Panc1 (cell line): ENCODE data around the gene OPTN. TPM values are rescaled to one million over a fixed set of nuclear protein-coding genes. Genes with fewer than 3 reads are reported as not detected.

Source experiments
- ATAC-seq: fragments of 200-7000 bp; cut with Tn5 transposase; 2 replicates; pipeline ENCODE4 v1.9.1; 2020; ENCODE audit warnings: mild to moderate bottlenecking, moderate library complexity
- BruUV-seq: library from RNA; stranded (reverse); fragments of 400-500 nt; replicated peaks from 2 replicates; lab custom pipeline; 2021; lab: Mats Ljungman, UMichigan
- CTCF ChIA-PET: fragments of 300-600 bp; sonication (Branson Sonifier 250); formaldehyde crosslinking; loops from one replicate; lab custom pipeline; 2022; ENCODE audit warnings: antibody characterized with exemption; lab: Charles Lee
- POLR2A ChIA-PET: fragments of 300-600 bp; sonication (Branson Sonifier 250); formaldehyde crosslinking; loops from one replicate; lab custom pipeline; 2022; ENCODE audit warnings: antibody characterized with exemption; lab: Charles Lee
- DNase-seq: peaks from one replicate; pipeline ENCODE4 v3.0.0-alpha.2; 2010; ENCODE audit warnings: low read depth, low spot score
- H3K27ac ChIP-seq: 2 replicates; pipeline ENCODE4 v1.5.1; 2011; ENCODE audit warnings: mild to moderate bottlenecking, low read length, inconsistent platforms
- H3K27me3 ChIP-seq: fragments of 200-500 bp; sonication (Bioruptor generic); 2 replicates; pipeline ENCODE4 v1.6.0; 2014; ENCODE audit warnings: low read length, inconsistent platforms; ENCODE audit not compliant: control insufficient read depth, insufficient read depth
- H3K36me3 ChIP-seq: fragments of 200-500 bp; sonication (Bioruptor generic); 2 replicates; pipeline ENCODE4 v1.5.1; 2014; ENCODE audit warnings: inconsistent platforms, mild to moderate bottlenecking, low read length, moderate library complexity; ENCODE audit not compliant: control insufficient read depth, insufficient read depth
- H3K4me1 ChIP-seq: 2 replicates; pipeline ENCODE4 v1.5.1; 2011; ENCODE audit warnings: inconsistent platforms, mild to moderate bottlenecking, low read length, moderate library complexity; ENCODE audit not compliant: control insufficient read depth, insufficient read depth
- H3K4me3 ChIP-seq, 2 experiments: 2 replicates each; pipeline ENCODE4 v1.5.1; 2011 to 2012; ENCODE audit warnings: low read depth in 2 of 2, low read length in 2 of 2, mild to moderate bottlenecking in 2 of 2, inconsistent platforms in 1 of 2, moderate library complexity in 1 of 2
- H3K9me3 ChIP-seq: fragments of 200-500 bp; sonication (Bioruptor generic); 2 replicates; pipeline ENCODE4 v1.5.1; 2014; ENCODE audit warnings: low read depth, mild to moderate bottlenecking, inconsistent platforms, low read length, moderate library complexity; ENCODE audit not compliant: control insufficient read depth, insufficient read depth
- CTCF ChIP-seq: fragments of 450-650 bp; IDR thresholded peaks from 2 replicates; pipeline ENCODE4 v1.5.1; 2017; ENCODE audit warnings: mild to moderate bottlenecking
- POLR2AphosphoS5 ChIP-seq: IDR thresholded peaks from 2 replicates; pipeline ENCODE4 v1.6.1; 2012; ENCODE audit warnings: mild to moderate bottlenecking, low read depth, low read length, moderate library complexity
- REST ChIP-seq, 2 experiments: IDR thresholded peaks; 2 replicates each; pipeline ENCODE4 v1.6.1; 2011 to 2012; ENCODE audit warnings: low read depth in 2 of 2, control low read depth in 1 of 2, low read length in 1 of 2, mild to moderate bottlenecking in 1 of 2, moderate library complexity in 1 of 2; ENCODE audit not compliant: insufficient read depth in 1 of 2
- SIN3A ChIP-seq: IDR thresholded peaks from 2 replicates; pipeline ENCODE4 v1.6.1; 2012; ENCODE audit warnings: low read depth, mild to moderate bottlenecking, low read length, moderate library complexity, borderline replicate concordance; ENCODE audit not compliant: insufficient read depth
- TCF7L2 ChIP-seq: IDR thresholded peaks from 2 replicates; pipeline ENCODE4 v1.6.1; 2011; ENCODE audit warnings: mild to moderate bottlenecking, low read depth, low read length, inconsistent platforms
- in situ Hi-C: cut with HindIII; loops from 2 replicates; pipeline ENCODE4 v1.10.0; 2016; ENCODE audit warnings: low sequenced_read_pairs, low pct_unique_long_range_greater_than_20kb
- intact Hi-C: fragments of 100-400 bp; cut with micrococcal nuclease; formaldehyde crosslinking; loops from one replicate; pipeline ENCODE4 v1.10.0; 2022; ENCODE audit not compliant: unreplicated experiment
- total RNA-seq: library from RNA; stranded (reverse); gene quantifications from one replicate; pipeline ENCODE4 v1.2.1, GENCODE V29; 2021; ENCODE audit not compliant: unreplicated experiment

Gene OPTN
- total RNA-seq, 1 experiment from 2014 or later: 66.8 TPM

- ChIA-PET CTCF (no interaction called here), POLR2A (no interaction called here)
- Histone ChIP-seq H3K4me1 (peaks cover 7% of the 10 kb centered on the region), H3K4me3 (peak overlapping the region; percentile 24 to 40), H3K27ac (peak overlapping the region; percentile 68), H3K9me3 (no peaks in the 10 kb centered on the region), H3K36me3 (no peaks in the 10 kb centered on the region), H3K27me3 (no peaks in the 10 kb centered on the region)
- no peak for TF ChIP-seq CTCF
- TF ChIP-seq REST (IDR thresholded peaks at IDR 0.05; ENCODE audit: insufficient read depth in 1 of 2, low read depth in 2 of 2, low read length in 1 of 2): no peak
- in situ Hi-C loops: no loop called here
- intact Hi-C loops: no loop called here
- DNase-seq (no peak), ATAC-seq (no peak)
- BruUV-seq: no TSS peak
These were observed 2.2 kb downstream of the OPTN start for GRCh38 chr10:13102002-13102794.

- Histone ChIP-seq H3K27ac (no peak overlapping the region), H3K9me3 (no peaks in the 10 kb centered on the region), H3K4me3 (no peak overlapping the region), H3K4me1 (peaks cover 7% of the 10 kb centered on the region), H3K36me3 (no peaks in the 10 kb centered on the region), H3K27me3 (no peaks in the 10 kb centered on the region)
- intact Hi-C loops (no loop called here), in situ Hi-C loops (no loop called here)
- ATAC-seq (no peak), DNase-seq (no peak)
- TF ChIP-seq CTCF (no peak), POLR2AphosphoS5 (no peak), TCF7L2 (no peak), REST (IDR thresholded peaks at IDR 0.05; ENCODE audit: insufficient read depth in 1 of 2, low read depth in 2 of 2, low read length in 1 of 2) (no peak), SIN3A (no peak)
- ChIA-PET POLR2A (interaction anchor here (0.7 kb wide), 1 partner anchor 438 kb away, joined by 5 read pairs; no protein-coding TSS in a partner anchor), CTCF (interaction anchor here (0.7 kb wide), 1 partner anchor 1062 kb away, joined by 5 read pairs; no protein-coding TSS in a partner anchor)
- BruUV-seq: no TSS peak
These were observed 3.6 kb downstream of the OPTN start for GRCh38 chr10:13103554-13103953.
